AG09319 (cell line): ENCODE measurements around the gene EIF4E1B.

Experiments used
- DNase-seq: peaks from one replicate; pipeline ENCODE4 v3.0.0-alpha.2; 2010; ENCODE audit warnings: low read depth; ENCODE audit errors: extremely low read depth
- CTCF ChIP-seq: IDR thresholded peaks from 2 replicates; pipeline ENCODE4 v1.5.1; 2011; ENCODE audit warnings: low read depth, mild to moderate bottlenecking, inconsistent platforms, low read length, moderate library complexity

EIF4E1B gene

GRCh38 chr5:176658007-176658599, 27.6 kb downstream of the EIF4E1B start:
- peak; percentile 91 for TF ChIP-seq CTCF
- peak; percentile 28 for DNase-seq

GRCh38 chr5:176658817-176659511, 28.5 kb downstream of the EIF4E1B start:
- no peak for TF ChIP-seq CTCF
- DNase-seq: no peak

GRCh38 chr5:176659512-176659839, 29.0 kb downstream of the EIF4E1B start:
- TF ChIP-seq CTCF: no peak
- no peak for DNase-seq

GRCh38 chr5:176659860-176660461, 29.5 kb downstream of the EIF4E1B start:
- no peak for TF ChIP-seq CTCF
- no peak for DNase-seq

- no peak for TF ChIP-seq CTCF
- no peak for DNase-seq
These were observed 30.0 kb downstream of the EIF4E1B start for GRCh38 chr5:176660530-176660859.

DNA sequence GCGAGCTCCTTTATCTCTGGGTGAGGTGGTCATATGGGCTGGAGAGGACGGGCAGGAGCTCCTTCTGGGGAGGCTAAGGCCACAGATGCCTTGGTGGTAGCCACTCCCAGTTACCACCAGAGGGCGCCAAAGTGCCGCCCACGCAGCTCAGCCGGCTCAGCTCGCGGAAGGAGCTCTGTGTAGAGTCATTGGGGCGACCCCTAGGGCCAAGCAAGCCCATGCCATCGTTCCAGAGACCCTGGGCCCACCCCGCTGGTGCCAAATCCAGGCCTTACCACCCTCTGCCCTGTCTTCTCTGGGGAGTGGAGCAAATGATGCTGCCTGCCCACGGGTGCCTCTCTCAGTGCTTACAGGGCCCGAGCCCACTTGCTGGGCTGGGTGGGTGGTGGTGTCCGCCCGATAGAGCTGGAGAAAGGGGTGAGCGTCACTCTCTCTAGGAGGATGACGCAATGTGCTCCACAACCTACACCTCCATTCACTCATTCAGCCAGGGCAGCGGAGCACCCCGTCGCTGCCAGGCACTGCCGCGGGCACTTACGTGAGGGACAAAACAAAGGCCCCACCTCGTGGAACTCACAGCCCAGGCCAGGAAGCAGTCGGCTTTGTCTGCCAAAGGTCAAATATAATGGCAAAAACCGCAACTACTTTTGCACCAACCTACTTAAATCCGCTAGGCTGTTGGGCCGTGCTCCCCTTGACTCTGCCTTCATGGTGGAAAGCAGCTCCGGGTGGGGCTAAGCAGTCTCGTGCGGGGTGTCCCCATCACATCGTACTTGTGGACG, 30.6 kb downstream of the EIF4E1B start:
- peak; percentile 97 for TF ChIP-seq CTCF
- peak; percentile 25 for DNase-seq

GRCh38 chr5:176661676-176662075, 31.2 kb downstream of the EIF4E1B start:
- TF ChIP-seq CTCF: no peak
- no peak for DNase-seq
